HepG2 (cell line): ENCODE measurements around the gene TMCO4. TPM values are rescaled to one million over a fixed set of nuclear protein-coding genes. Genes with fewer than 3 reads are reported as not detected.

ENCODE experiments used
- ATAC-seq: fragments of 200-7000 bp; cut with Tn5 transposase; 3 replicates; pipeline ENCODE4 v1.9.1; 2020; ENCODE audit warnings: mild to moderate bottlenecking, moderate library complexity
- BruUV-seq: library from RNA; stranded (reverse); fragments of 400-500 nt; replicated peaks from 2 replicates; lab custom pipeline; 2021; lab: Mats Ljungman, UMichigan
- CTCF ChIA-PET: fragments of 300-600 bp; formaldehyde crosslinking; extraction: SDS; loops from one replicate; lab custom pipeline; 2021; ENCODE audit warnings: low total read pairs, inconsistent platforms, low intra/inter-chr PET ratio; lab: Yijun Ruan, JAX
- POLR2A ChIA-PET: fragments of 350-600 bp; sonication (Branson Sonifier 250); formaldehyde crosslinking; loops from one replicate; lab custom pipeline; 2020; ENCODE audit warnings: antibody characterized with exemption, inconsistent platforms; lab: Yijun Ruan, JAX
- DNase-seq: peaks from one replicate; pipeline ENCODE4 v3.0.0-alpha.2; 2015; ENCODE audit warnings: low spot score
- FAIRE-seq: peaks from 3 replicates; lab custom pipeline; 2011; peaks lifted over from hg19 to GRCh38; lab: Jason Lieb, UNC
- H2AFZ ChIP-seq: one replicate; pipeline ENCODE4 v1.6.1; 2011; ENCODE audit warnings: low read length, inconsistent platforms
- H3K27ac ChIP-seq: fragments of 300-600 bp; 3 replicates; pipeline ENCODE4 v1.8.0; 2011; ENCODE audit warnings: mixed run types, mild to moderate bottlenecking, mixed read lengths, low read length, inconsistent platforms; ENCODE audit not compliant: insufficient read depth; ENCODE audit errors: extremely low read length
- H3K27me3 ChIP-seq, 2 experiments: fragments of 200-600 bp in 1 of 2; 2 replicates in 1 of 2; 3 replicates in 1 of 2; pipeline versions ENCODE4 v1.6.0 to v1.8.0; 2011; ENCODE audit warnings: low read length in 2 of 2, mild to moderate bottlenecking in 2 of 2, moderate library complexity in 2 of 2, inconsistent platforms in 1 of 2; ENCODE audit not compliant: insufficient read depth in 2 of 2, control insufficient read depth in 1 of 2
- H3K36me3 ChIP-seq, 2 experiments: fragments of 200-600 bp in 1 of 2; replicated peaks in 1 of 2; 2 replicates in 1 of 2; 3 replicates in 1 of 2; pipeline versions ENCODE4 v1.5.1 to v1.8.0; 2011; ENCODE audit warnings: low read length in 2 of 2, inconsistent platforms in 1 of 2; ENCODE audit not compliant: insufficient read depth in 2 of 2, control insufficient read depth in 1 of 2
- H3K4me1 ChIP-seq: 2 replicates; pipeline ENCODE4 v1.5.1; 2012; ENCODE audit warnings: low read length, inconsistent platforms; ENCODE audit not compliant: insufficient read depth
- H3K4me2 ChIP-seq: 2 replicates; pipeline ENCODE4 v1.6.0; 2011; ENCODE audit warnings: low read depth, low read length, inconsistent platforms
- H3K4me3 ChIP-seq, 3 experiments: fragments of 200-600 bp in 1 of 3; sonication (generic), shearing (Covaris generic) in 1 of 3; replicated peaks in 1 of 3; 2 replicates each; pipeline ENCODE4 v1.5.1; 2011 to 2016; ENCODE audit warnings: low read length in 3 of 3, inconsistent platforms in 2 of 3, low read depth in 2 of 3, mild to moderate bottlenecking in 2 of 3, control low read depth in 1 of 3, mixed read lengths in 1 of 3; ENCODE audit not compliant: insufficient read depth in 1 of 3
- H3K79me2 ChIP-seq: one replicate; pipeline ENCODE4 v1.6.1; 2011; ENCODE audit warnings: low read length, inconsistent platforms; ENCODE audit not compliant: insufficient read depth
- H3K9ac ChIP-seq: 2 replicates; pipeline ENCODE4 v1.6.0; 2011; ENCODE audit warnings: mild to moderate bottlenecking, low read depth, low read length, inconsistent platforms; ENCODE audit not compliant: insufficient read depth
- H3K9me3 ChIP-seq: 2 replicates; pipeline ENCODE4 v1.5.1; 2012; ENCODE audit warnings: mild to moderate bottlenecking, low read length
- H4K20me1 ChIP-seq: 2 replicates; pipeline ENCODE4 v1.6.0; 2011; ENCODE audit warnings: inconsistent platforms, mild to moderate bottlenecking, low read length, moderate library complexity; ENCODE audit not compliant: insufficient read depth
- CHD4 ChIP-seq: fragments of 200-600 bp; sonication (generic); IDR thresholded peaks from 2 replicates; pipeline ENCODE4 v1.7.0; 2017; ENCODE audit warnings: mild to moderate bottlenecking, low read length, borderline replicate concordance
- GABPB1 ChIP-seq: IDR thresholded peaks from 2 replicates; pipeline ENCODE4 v1.6.1; 2016; ENCODE audit warnings: mild to moderate bottlenecking, missing genetic modification reagents, moderate library complexity, missing compliant biosample characterization
- JUNB ChIP-seq: sonication (generic); formaldehyde crosslinking; IDR thresholded peaks from 2 replicates; pipeline ENCODE4 v1.8.0; 2022; ENCODE audit warnings: missing genetic modification reagents, mild to moderate bottlenecking, borderline replicate concordance
- MEIS2 ChIP-seq: sonication (generic); formaldehyde crosslinking; IDR thresholded peaks from 2 replicates; pipeline ENCODE4 v1.9.0; 2021; ENCODE audit warnings: mild to moderate bottlenecking, missing genetic modification reagents
- MIER2 ChIP-seq: IDR thresholded peaks from 2 replicates; pipeline ENCODE4 v1.6.1; 2016; ENCODE audit warnings: missing biosample characterization, missing genetic modification reagents
- NR3C1 ChIP-seq: sonication (generic); formaldehyde crosslinking; IDR thresholded peaks from 2 replicates; pipeline ENCODE4 v1.4.0; 2020; ENCODE audit warnings: missing genetic modification reagents
- SP140L ChIP-seq: sonication (generic); formaldehyde crosslinking; IDR thresholded peaks from 2 replicates; pipeline ENCODE4 v1.4.0; 2020; ENCODE audit warnings: missing genetic modification reagents, borderline replicate concordance
- ZNF251 ChIP-seq: sonication (generic); formaldehyde crosslinking; IDR thresholded peaks from 2 replicates; pipeline ENCODE4 v1.9.0; 2021; ENCODE audit warnings: mild to moderate bottlenecking, missing genetic modification reagents
- ZNF260 ChIP-seq: sonication (generic); formaldehyde crosslinking; IDR thresholded peaks from 2 replicates; pipeline ENCODE4 v1.4.0; 2020; ENCODE audit warnings: missing genetic modification reagents, low read depth, mild to moderate bottlenecking, borderline replicate concordance
- ZNF383 ChIP-seq: sonication (generic); formaldehyde crosslinking; IDR thresholded peaks from 2 replicates; pipeline ENCODE4 v1.4.0; 2020; ENCODE audit warnings: missing genetic modification reagents, mild to moderate bottlenecking, borderline replicate concordance
- ZNF660 ChIP-seq: sonication (generic); formaldehyde crosslinking; IDR thresholded peaks from 2 replicates; pipeline ENCODE4 v1.5.1; 2020; ENCODE audit warnings: mild to moderate bottlenecking, low read depth, missing genetic modification reagents, borderline replicate concordance
- ZSCAN21 ChIP-seq: sonication (generic); formaldehyde crosslinking; IDR thresholded peaks from 2 replicates; pipeline ENCODE4 v1.8.0; 2022; ENCODE audit warnings: mild to moderate bottlenecking, missing genetic modification reagents, moderate library complexity, borderline replicate concordance
- WGBS: methylation state at CpG from one replicate; pipeline ENCODE4 v1.1.6; 2017; ENCODE audit warnings: low lambda C conversion rate; 5-methylcytosine and 5-hydroxymethylcytosine counted together
- in situ Hi-C: cut with HindIII; loops from 2 replicates; pipeline ENCODE4 v1.10.0; 2017; ENCODE audit warnings: low pct_unique_long_range_greater_than_20kb; ENCODE audit not compliant: extremely low pct_ligation_motif_present
- intact Hi-C: fragments of 100-400 bp; cut with micrococcal nuclease; formaldehyde crosslinking; loops from one replicate; pipeline ENCODE4 v1.10.0; 2022; ENCODE audit not compliant: unreplicated experiment
- polyA plus RNA-seq, 8 experiments: library from polyadenylated mRNA; depleted of rRNA in 3 of 8; stranded (reverse) in 7 of 8; unstranded in 1 of 8; fragments of >200 nt; fragmentation: Illumina TruSeq in 4 of 8; extraction: Trizol in 4 of 8; gene quantifications; 2 replicates each; pipeline versions ENCODE4 v1.2.1 to v1.2.3, GENCODE V29; 2011 to 2016; ENCODE audit warnings: low read depth in 4 of 8, missing spikeins in 1 of 8, mixed read lengths in 1 of 8; ENCODE audit not compliant: insufficient read depth in 1 of 8
- total RNA-seq, 5 experiments: library from RNA; depleted of rRNA; stranded (reverse); fragments of >200 nt; fragmentation: Illumina TruSeq; extraction: Trizol; gene quantifications; 2 replicates each; pipeline ENCODE4 v1.2.3, GENCODE V29; 2016; ENCODE audit warnings: low read depth in 1 of 5
- TF ChIP-seq, protein P1 (sequence below), 2 experiments: IDR thresholded peaks; 2 replicates each; pipeline ENCODE4 v1.6.1; 2011 to 2012; ENCODE audit warnings: low read length in 2 of 2, borderline replicate concordance in 1 of 2, low read depth in 1 of 2, mild to moderate bottlenecking in 1 of 2, moderate library complexity in 1 of 2
- TF ChIP-seq, protein P2 (sequence below): sonication (generic); formaldehyde crosslinking; IDR thresholded peaks from 2 replicates; pipeline ENCODE4 v1.5.0; 2020; ENCODE audit warnings: missing genetic modification reagents
- TF ChIP-seq, protein P3 (sequence below): sonication (generic); formaldehyde crosslinking; IDR thresholded peaks from 2 replicates; pipeline ENCODE4 v1.4.0; 2020; ENCODE audit warnings: missing genetic modification reagents, borderline replicate concordance
- TF ChIP-seq, protein P4 (sequence below): sonication (generic); formaldehyde crosslinking; IDR thresholded peaks from 2 replicates; pipeline ENCODE4 v1.4.0; 2020; ENCODE audit warnings: mild to moderate bottlenecking, low read depth, missing genetic modification reagents

TMCO4 gene
- total and polyA plus RNA-seq, 2 of the 13 experiments (the other 11 are each of a cell fraction or from before 2014, with no cell fraction given): 2.1 to 4.1 TPM

DNA sequence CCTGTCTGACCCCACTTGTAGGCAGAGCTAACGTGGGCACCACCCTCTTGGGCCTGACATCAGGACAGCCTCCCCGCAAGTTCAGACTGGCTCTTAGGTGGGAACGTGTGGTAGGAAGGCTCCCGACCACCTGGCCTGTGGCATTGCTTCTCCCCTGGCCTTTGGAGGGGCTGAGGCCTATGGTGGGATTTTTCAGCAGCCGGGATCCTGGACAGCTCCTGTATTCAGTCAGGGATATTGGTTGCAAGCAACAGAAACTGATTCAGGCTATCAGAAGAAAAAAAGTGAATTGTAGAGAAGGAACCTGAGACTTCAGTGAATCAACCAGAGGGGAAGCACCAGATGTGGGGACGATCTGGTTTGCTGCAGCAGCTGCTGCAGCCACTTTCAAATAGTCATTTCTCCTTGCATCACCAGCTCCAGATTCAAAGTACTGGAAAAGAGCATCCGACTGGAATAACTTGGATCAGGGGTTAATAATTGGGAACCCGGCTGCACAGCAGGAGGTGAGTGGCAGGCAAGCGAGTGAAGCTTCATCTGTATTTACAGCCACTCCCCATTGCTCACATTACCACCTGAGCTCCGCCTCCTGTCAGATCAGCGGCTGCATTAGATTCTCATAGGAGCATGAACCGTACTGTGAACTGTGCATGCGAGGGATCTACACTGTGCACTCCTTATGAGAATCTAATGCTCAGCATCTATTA lies 9.5 kb upstream of the TMCO4 start:
- in situ Hi-C loops (no loop called here), intact Hi-C loops (no loop called here)
- no peak for ATAC-seq
- ChIA-PET POLR2A (no interaction called here), CTCF (no interaction called here)
- Histone ChIP-seq H3K27ac (no peak overlapping the region), H3K36me3 (no peaks in the 10 kb centered on the region), H3K4me1 (peaks cover 9% of the 10 kb centered on the region), H2AFZ (no peak overlapping the region), H4K20me1 (no peaks in the 10 kb centered on the region), H3K4me3 (no peak overlapping the region), H3K27me3 (peaks cover 0 to 14% of the 10 kb centered on the region in 2 experiments; a peak in 3 of 5 replicates), H3K9ac (no peak overlapping the region), H3K4me2 (no peak overlapping the region), H3K9me3 (no peaks in the 10 kb centered on the region)
- WGBS: 20% methylated on average over 9 of the region's 13 CpGs
- DNase-seq: no peak
- no peak for FAIRE-seq
- no TSS peak for BruUV-seq
- TF ChIP-seq GABPB1 (CRISPR knock-in tag) (no peak), ZSCAN21 (CRISPR knock-in tag) (no peak), MEIS2 (no peak), ZNF251 (no peak), JUNB (CRISPR knock-in tag) (no peak), NR3C1 (no peak), ZNF383 (CRISPR knock-in tag) (no peak), CHD4 (no peak), ZNF260 (CRISPR knock-in tag) (no peak), ZNF660 (CRISPR knock-in tag) (no peak), SP140L (CRISPR knock-in tag) (no peak), MIER2 (peak; percentile 66; the same call in 1 of the 2 replicates)
- TF ChIP-seq, protein P1, sequence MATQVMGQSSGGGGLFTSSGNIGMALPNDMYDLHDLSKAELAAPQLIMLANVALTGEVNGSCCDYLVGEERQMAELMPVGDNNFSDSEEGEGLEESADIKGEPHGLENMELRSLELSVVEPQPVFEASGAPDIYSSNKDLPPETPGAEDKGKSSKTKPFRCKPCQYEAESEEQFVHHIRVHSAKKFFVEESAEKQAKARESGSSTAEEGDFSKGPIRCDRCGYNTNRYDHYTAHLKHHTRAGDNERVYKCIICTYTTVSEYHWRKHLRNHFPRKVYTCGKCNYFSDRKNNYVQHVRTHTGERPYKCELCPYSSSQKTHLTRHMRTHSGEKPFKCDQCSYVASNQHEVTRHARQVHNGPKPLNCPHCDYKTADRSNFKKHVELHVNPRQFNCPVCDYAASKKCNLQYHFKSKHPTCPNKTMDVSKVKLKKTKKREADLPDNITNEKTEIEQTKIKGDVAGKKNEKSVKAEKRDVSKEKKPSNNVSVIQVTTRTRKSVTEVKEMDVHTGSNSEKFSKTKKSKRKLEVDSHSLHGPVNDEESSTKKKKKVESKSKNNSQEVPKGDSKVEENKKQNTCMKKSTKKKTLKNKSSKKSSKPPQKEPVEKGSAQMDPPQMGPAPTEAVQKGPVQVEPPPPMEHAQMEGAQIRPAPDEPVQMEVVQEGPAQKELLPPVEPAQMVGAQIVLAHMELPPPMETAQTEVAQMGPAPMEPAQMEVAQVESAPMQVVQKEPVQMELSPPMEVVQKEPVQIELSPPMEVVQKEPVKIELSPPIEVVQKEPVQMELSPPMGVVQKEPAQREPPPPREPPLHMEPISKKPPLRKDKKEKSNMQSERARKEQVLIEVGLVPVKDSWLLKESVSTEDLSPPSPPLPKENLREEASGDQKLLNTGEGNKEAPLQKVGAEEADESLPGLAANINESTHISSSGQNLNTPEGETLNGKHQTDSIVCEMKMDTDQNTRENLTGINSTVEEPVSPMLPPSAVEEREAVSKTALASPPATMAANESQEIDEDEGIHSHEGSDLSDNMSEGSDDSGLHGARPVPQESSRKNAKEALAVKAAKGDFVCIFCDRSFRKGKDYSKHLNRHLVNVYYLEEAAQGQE (IDR thresholded peaks at IDR 0.05; ENCODE audit: borderline replicate concordance in 1 of 2, low read depth in 1 of 2, low read length in 2 of 2): peak; percentile 36 to 90
- TF ChIP-seq, protein P2, sequence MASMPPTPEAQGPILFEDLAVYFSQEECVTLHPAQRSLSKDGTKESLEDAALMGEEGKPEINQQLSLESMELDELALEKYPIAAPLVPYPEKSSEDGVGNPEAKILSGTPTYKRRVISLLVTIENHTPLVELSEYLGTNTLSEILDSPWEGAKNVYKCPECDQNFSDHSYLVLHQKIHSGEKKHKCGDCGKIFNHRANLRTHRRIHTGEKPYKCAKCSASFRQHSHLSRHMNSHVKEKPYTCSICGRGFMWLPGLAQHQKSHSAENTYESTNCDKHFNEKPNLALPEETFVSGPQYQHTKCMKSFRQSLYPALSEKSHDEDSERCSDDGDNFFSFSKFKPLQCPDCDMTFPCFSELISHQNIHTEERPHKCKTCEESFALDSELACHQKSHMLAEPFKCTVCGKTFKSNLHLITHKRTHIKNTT (CRISPR knock-in tag): no peak
- TF ChIP-seq, protein P3, sequence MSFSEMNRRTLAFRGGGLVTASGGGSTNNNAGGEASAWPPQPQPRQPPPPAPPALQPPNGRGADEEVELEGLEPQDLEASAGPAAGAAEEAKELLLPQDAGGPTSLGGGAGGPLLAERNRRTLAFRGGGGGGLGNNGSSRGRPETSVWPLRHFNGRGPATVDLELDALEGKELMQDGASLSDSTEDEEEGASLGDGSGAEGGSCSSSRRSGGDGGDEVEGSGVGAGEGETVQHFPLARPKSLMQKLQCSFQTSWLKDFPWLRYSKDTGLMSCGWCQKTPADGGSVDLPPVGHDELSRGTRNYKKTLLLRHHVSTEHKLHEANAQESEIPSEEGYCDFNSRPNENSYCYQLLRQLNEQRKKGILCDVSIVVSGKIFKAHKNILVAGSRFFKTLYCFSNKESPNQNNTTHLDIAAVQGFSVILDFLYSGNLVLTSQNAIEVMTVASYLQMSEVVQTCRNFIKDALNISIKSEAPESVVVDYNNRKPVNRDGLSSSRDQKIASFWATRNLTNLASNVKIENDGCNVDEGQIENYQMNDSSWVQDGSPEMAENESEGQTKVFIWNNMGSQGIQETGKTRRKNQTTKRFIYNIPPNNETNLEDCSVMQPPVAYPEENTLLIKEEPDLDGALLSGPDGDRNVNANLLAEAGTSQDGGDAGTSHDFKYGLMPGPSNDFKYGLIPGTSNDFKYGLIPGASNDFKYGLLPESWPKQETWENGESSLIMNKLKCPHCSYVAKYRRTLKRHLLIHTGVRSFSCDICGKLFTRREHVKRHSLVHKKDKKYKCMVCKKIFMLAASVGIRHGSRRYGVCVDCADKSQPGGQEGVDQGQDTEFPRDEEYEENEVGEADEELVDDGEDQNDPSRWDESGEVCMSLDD (CRISPR knock-in tag): no peak
- TF ChIP-seq, protein P4, sequence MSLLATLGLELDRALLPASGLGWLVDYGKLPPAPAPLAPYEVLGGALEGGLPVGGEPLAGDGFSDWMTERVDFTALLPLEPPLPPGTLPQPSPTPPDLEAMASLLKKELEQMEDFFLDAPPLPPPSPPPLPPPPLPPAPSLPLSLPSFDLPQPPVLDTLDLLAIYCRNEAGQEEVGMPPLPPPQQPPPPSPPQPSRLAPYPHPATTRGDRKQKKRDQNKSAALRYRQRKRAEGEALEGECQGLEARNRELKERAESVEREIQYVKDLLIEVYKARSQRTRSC (CRISPR knock-in tag): no peak
- TF ChIP-seq, all 625 proteins: peak for 2
- H3K79me2 ChIP-seq: no peaks in the 10 kb centered on the region
